Coronary artery (tissue), 2 donors: Measurements from ENCODE around the gene CD93.

Experiments
- DNase-seq: peaks from one replicate; pipeline ENCODE4 v3.0.0-alpha.2; 2017; ENCODE audit warnings: low spot score
- H3K27ac ChIP-seq, 2 donors: fragments of 200-600 bp; sonication (generic); one replicate each; pipeline ENCODE4 v1.5.1; 2016 to 2019
- H3K4me3 ChIP-seq: fragments of 200-600 bp; sonication (generic); 2 replicates; pipeline ENCODE4 v1.5.1; 2016; ENCODE audit warnings: mild to moderate bottlenecking, moderate library complexity
- TF ChIP-seq, protein P1 (sequence below): fragments of 200-600 bp; sonication (generic); IDR thresholded peaks from one replicate; pipeline ENCODE4 v1.5.1; 2019; ENCODE audit warnings: antibody characterized with exemption

CD93 gene

DNA sequence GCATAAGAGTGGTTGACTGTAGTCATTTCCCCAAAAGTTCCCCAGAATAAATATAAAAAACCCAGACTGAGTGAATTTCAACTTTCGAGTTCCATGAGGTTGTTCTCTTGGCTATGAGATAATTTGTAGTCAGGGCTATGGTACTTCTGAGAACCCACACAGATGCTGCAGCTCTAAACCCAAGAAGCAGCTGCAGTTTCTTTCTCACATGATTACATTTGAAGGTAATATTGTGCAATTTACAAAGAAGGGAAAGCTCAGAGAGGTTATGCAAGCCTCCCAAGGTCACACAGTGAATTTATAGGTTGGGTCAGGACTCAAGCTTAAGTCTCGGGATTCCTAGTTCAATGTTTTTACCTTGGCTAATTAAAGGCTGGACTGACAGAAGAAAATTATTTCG, 29.7 kb upstream of the CD93 start:
- TF ChIP-seq, protein P1, sequence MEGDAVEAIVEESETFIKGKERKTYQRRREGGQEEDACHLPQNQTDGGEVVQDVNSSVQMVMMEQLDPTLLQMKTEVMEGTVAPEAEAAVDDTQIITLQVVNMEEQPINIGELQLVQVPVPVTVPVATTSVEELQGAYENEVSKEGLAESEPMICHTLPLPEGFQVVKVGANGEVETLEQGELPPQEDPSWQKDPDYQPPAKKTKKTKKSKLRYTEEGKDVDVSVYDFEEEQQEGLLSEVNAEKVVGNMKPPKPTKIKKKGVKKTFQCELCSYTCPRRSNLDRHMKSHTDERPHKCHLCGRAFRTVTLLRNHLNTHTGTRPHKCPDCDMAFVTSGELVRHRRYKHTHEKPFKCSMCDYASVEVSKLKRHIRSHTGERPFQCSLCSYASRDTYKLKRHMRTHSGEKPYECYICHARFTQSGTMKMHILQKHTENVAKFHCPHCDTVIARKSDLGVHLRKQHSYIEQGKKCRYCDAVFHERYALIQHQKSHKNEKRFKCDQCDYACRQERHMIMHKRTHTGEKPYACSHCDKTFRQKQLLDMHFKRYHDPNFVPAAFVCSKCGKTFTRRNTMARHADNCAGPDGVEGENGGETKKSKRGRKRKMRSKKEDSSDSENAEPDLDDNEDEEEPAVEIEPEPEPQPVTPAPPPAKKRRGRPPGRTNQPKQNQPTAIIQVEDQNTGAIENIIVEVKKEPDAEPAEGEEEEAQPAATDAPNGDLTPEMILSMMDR = no peak
- DNase-seq = no peak
- Histone ChIP-seq H3K27ac (peak overlapping the region in 1 of 2 donors; percentile 68), H3K4me3 (no peak overlapping the region)

GRCh38 chr20:23114448-23115082, 28.4 kb upstream of the CD93 start:
- Histone ChIP-seq H3K4me3 (no peak overlapping the region), H3K27ac (peak overlapping the region in 1 of 2 donors; percentile 52)
- TF ChIP-seq, protein P1 = no peak
- DNase-seq = no peak

DNA sequence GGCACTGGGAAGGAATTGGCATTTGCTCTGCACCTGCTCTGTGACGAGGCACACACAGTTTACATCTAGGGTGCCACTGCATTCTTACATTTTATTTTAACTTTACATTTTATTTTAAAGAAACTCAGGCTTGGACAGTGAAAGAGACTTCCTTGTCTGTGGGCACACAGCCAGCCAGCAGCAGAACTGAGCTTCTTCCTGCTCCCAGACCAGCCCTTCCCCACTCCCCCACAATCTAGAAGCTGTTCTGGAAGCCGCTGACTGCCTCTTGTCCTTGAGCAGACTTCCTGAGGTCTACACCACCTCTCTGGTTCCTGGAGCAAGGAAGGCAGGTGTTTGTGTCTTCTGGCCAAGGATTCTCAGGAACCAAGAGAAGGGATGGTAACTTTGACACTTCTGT, 27.9 kb upstream of the CD93 start:
- no peak for DNase-seq
- TF ChIP-seq, protein P1 = no peak
- peak overlapping the region; percentile 23 to 52 for H3K27ac ChIP-seq
- H3K4me3 ChIP-seq = no peak overlapping the region

DNA sequence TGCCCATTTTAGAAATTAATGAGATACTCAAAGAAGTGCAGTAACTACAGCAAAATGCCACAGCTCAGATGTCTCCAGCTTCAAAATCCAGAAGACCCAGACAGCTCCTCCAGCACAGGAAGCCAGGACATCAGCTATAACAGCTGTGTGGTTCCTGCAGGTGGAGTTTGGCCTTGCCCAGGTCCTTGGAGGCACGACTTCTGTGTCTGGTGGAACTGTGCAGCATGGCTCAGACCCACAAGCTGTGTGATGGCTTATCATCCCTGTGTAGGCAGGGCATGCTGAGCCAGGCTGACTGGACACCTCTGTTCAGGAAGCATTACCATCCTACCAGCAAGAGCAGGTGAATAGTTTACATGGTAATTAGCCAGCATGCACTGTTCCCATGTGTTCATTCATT, 26.5 kb upstream of the CD93 start:
- Histone ChIP-seq H3K27ac (no peak overlapping the region), H3K4me3 (no peak overlapping the region)
- TF ChIP-seq, protein P1 = no peak
- DNase-seq = no peak

- H3K4me3 ChIP-seq = no peak overlapping the region
- TF ChIP-seq, protein P1 = no peak
- no peak for DNase-seq
- H3K27ac ChIP-seq = no peak overlapping the region
Measured at GRCh38 chr20:23111944-23112342, 25.8 kb upstream of the CD93 start.

DNA sequence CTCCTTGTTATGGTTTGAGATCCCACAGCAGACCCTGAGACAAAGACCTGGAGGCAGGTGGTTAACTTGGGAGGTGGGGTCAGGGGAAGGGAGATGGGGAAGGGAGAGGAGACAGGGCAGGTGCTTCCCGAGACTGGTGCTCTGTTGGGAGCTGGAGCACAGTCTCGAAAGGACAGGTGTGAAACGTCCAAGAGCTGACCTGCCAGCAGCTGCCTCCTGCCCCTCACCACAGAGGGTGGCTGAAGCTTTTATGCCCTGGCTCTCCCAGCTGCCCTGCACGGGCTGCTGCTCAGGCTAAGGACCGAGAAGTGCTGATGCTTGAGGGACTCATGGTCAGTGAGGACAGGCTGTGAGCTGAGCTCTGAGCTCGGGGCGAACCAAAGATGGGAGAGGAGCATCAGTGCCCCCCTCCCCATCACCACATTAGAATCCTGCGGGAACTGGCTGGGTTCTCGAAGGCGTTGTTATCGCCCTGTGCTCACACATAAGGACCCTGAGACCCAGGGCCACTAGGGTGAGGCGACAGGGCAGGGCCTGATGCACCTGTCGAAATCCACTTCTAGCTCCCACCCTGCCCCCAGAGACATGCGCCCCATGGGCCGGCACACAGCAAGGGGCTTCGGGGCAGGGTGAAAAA, 25.3 kb upstream of the CD93 start:
- DNase-seq = no peak
- Histone ChIP-seq H3K27ac (no peak overlapping the region), H3K4me3 (no peak overlapping the region)
- TF ChIP-seq, protein P1 = no peak

DNA sequence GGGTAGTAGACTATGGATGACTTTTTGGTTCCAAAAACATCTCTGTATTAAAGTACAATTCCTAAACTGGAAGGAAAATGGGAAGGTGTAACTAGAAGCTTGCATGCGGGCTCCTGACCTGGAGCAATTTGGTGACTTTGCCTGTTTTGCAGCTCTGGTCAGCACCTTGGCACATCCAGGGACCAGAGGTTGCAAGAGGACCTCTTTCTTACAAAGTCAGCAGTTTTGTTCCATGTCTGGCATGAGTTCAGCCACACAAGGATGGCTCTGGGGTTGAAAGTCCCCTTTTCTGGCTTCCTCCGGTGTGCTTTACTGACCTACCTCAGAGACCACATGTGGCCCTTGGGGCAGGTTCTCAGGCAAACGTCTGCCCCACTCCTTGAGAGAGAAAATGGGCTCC, 22.7 kb upstream of the CD93 start:
- DNase-seq = no peak
- H3K4me3 ChIP-seq = no peak overlapping the region
- TF ChIP-seq, protein P1 = no peak

More for the DNA sequence above, 22.7 kb upstream of the CD93 start:
- no peak overlapping the region for H3K27ac ChIP-seq
